ENCODE data around the gene CPD. TPM values are rescaled to one million over a fixed set of nuclear protein-coding genes. Genes with fewer than 3 reads are reported as not detected.

Gene CPD
- total and polyA plus RNA-seq, 7 donors = 3.9 to 99.5 (median 33.7) TPM

DNA sequence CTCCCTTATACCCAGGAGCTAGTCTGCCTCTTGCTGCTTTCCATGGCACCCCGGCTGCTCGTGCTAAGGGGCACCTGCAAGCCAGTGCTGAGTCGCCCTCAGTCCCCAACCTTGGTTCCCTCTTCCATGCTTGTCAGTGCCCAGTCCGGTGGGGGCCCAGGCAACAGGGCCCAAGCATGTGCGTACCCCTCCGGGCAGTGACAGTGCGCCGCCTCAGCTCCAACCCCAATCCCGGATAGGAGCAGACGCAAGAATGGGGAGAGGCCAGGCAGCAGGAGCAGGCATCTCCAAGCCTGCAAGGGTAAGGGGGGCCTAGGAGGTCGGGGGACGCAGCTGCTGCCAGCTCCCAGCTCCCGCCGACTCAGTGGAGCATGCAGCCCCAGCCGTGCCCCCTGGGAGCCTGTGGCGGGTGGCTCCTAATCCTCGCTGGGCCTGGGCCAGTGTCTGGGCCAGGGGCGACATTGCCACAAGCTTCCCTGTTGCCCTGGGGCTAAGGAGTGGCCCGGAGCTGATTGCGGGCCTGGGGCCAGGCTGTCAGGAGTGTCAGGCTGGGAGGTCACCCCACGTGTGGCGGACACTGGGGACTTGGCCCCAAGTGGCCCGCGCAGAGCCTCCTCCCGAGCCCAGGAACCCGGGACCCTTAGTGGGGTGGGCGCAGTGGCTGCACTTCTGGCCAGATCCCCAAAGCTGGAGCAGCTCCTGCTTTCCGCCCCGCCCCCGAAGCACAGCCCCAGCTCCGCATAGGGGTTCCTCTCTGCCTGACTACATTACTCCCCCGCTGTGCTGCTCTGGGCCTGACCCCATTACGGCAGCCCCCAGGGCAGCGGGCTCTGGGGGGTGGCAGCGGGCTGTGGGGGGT, 9.8 kb downstream of the CPD start:
- WGBS, 2 donors = 96 to 98% methylated on average over 35 of the region's 35 CpGs
- no peak overlapping the region for H3K4me3 ChIP-seq
- no peaks in the 10 kb centered on the region for H3K9me3 ChIP-seq
- DNase-seq = no peak
- H3K27ac ChIP-seq = no peak overlapping the region
- intact Hi-C loops (cut with DNase I) = no loop called here
- H3K4me1 ChIP-seq = peaks cover 0 to 3% (median 0%) of the 10 kb centered on the region in 4 donors
- peaks cover 0 to 63% (median 11%) of the 10 kb centered on the region in 4 donors for H3K36me3 ChIP-seq
- no peak for TF ChIP-seq POLR2AphosphoS5 (IDR thresholded peaks at IDR 0.05)
- no peak for TF ChIP-seq POLR2A (IDR thresholded peaks at IDR 0.05)
- TF ChIP-seq EP300 (IDR thresholded peaks at IDR 0.05) = no peak
- TF ChIP-seq, protein P1, sequence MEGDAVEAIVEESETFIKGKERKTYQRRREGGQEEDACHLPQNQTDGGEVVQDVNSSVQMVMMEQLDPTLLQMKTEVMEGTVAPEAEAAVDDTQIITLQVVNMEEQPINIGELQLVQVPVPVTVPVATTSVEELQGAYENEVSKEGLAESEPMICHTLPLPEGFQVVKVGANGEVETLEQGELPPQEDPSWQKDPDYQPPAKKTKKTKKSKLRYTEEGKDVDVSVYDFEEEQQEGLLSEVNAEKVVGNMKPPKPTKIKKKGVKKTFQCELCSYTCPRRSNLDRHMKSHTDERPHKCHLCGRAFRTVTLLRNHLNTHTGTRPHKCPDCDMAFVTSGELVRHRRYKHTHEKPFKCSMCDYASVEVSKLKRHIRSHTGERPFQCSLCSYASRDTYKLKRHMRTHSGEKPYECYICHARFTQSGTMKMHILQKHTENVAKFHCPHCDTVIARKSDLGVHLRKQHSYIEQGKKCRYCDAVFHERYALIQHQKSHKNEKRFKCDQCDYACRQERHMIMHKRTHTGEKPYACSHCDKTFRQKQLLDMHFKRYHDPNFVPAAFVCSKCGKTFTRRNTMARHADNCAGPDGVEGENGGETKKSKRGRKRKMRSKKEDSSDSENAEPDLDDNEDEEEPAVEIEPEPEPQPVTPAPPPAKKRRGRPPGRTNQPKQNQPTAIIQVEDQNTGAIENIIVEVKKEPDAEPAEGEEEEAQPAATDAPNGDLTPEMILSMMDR (IDR thresholded peaks at IDR 0.05) = no peak
- no peaks in the 10 kb centered on the region for H3K27me3 ChIP-seq

DNA sequence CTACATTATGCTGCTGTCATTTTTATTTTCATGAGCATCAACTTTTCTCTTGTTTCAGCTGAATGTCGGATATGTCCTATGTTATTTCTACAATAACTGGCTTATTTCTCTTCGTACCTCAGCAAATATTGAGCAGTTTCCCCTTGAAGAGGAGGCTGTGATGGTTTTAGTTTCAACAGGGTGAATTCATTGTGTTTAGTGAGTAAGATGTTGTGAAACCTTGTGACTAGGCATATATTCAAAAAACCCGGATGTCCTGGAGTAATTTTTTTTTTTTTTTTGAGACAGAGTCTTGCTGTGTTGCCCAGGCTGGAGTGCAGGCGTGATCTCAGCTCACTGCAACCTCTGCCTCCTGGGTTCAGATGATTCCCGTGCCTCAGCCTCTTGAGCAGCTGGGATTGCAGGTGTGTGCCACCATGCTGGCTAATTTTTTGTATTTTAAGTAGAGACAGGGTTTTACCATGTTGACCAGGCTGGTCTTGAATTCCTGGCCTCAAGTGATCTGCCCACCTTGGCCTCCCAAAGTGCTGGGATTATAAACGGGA, 11.1 kb downstream of the CPD start:
- 89 to 90% methylated on average over 6 of the region's 6 CpGs for WGBS, 2 donors
- no peaks in the 10 kb centered on the region for H3K27me3 ChIP-seq
- H3K36me3 ChIP-seq = peaks cover 0 to 62% (median 11%) of the 10 kb centered on the region in 4 donors
- H3K9me3 ChIP-seq = no peaks in the 10 kb centered on the region
- no peak overlapping the region for H3K27ac ChIP-seq
- H3K4me3 ChIP-seq = no peak overlapping the region
- TF ChIP-seq POLR2A (IDR thresholded peaks at IDR 0.05) (no peak), POLR2AphosphoS5 (IDR thresholded peaks at IDR 0.05) (no peak), EP300 (IDR thresholded peaks at IDR 0.05) (no peak)
- TF ChIP-seq, protein P1 (IDR thresholded peaks at IDR 0.05) = no peak
- no peaks in the 10 kb centered on the region for H3K4me1 ChIP-seq
- intact Hi-C loops (cut with DNase I) = no loop called here
- DNase-seq = no peak

- TF ChIP-seq POLR2AphosphoS5 (IDR thresholded peaks at IDR 0.05) (no peak), POLR2A (IDR thresholded peaks at IDR 0.05) (no peak), EP300 (IDR thresholded peaks at IDR 0.05) (no peak)
- TF ChIP-seq, protein P1 (IDR thresholded peaks at IDR 0.05) = no peak
- Histone ChIP-seq H3K4me1 (peaks cover 0 to 7% (median 0%) of the 10 kb centered on the region in 4 donors), H3K27me3 (no peaks in the 10 kb centered on the region), H3K27ac (no peak overlapping the region), H3K4me3 (no peak overlapping the region), H3K36me3 (peaks cover 0 to 45% (median 5%) of the 10 kb centered on the region in 4 donors), H3K9me3 (no peaks in the 10 kb centered on the region)
- 91 to 95% methylated on average over 2 of the region's 2 CpGs for WGBS, 2 donors
- intact Hi-C loops (cut with DNase I) = no loop called here
- DNase-seq = no peak
Measured at GRCh38 chr17:30391534-30391933, 12.8 kb downstream of the CPD start.

DNA sequence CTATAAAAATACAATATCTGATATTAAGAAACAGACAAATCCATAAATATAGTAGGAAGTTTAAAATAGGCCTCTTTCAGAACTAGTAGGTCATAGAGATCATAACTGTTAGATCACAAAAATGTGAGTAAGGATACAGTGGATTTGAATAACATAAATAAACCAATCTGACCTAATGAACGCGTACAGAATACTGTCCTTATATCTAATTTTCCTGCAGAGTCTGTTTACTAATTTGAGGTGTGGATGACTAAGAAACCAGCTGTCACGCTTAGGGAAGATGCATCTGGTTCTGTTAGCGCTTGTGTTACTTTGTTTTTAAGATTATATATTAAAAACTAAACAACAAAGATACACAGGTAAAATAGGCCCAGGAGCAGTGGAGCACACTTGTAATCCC, 14.8 kb downstream of the CPD start:
- H3K4me1 ChIP-seq = peaks cover 0 to 7% (median 0%) of the 10 kb centered on the region in 4 donors
- H3K27ac ChIP-seq = no peak overlapping the region
- H3K9me3 ChIP-seq = no peaks in the 10 kb centered on the region
- no peak overlapping the region for H3K4me3 ChIP-seq
- TF ChIP-seq POLR2AphosphoS5 (IDR thresholded peaks at IDR 0.05) (no peak), EP300 (IDR thresholded peaks at IDR 0.05) (no peak), POLR2A (IDR thresholded peaks at IDR 0.05) (no peak)
- TF ChIP-seq, protein P1 (IDR thresholded peaks at IDR 0.05) = no peak
- DNase-seq = no peak
- intact Hi-C loops (cut with DNase I) = no loop called here
- H3K36me3 ChIP-seq = peaks cover 0 to 26% (median 2%) of the 10 kb centered on the region in 4 donors
- WGBS, 2 donors = 81 to 90% methylated on average over 4 of the region's 4 CpGs
- no peaks in the 10 kb centered on the region for H3K27me3 ChIP-seq

Data from sigmoid colon (tissue), 7 donors.